ENCODE measurements around the gene LAMC3.
"Not testable (repeated sequence)": the region's sequence is repeated elsewhere in the genome, so short reads cannot be mapped to it uniquely, and the experiment has no call there.

LAMC3 gene

DNA sequence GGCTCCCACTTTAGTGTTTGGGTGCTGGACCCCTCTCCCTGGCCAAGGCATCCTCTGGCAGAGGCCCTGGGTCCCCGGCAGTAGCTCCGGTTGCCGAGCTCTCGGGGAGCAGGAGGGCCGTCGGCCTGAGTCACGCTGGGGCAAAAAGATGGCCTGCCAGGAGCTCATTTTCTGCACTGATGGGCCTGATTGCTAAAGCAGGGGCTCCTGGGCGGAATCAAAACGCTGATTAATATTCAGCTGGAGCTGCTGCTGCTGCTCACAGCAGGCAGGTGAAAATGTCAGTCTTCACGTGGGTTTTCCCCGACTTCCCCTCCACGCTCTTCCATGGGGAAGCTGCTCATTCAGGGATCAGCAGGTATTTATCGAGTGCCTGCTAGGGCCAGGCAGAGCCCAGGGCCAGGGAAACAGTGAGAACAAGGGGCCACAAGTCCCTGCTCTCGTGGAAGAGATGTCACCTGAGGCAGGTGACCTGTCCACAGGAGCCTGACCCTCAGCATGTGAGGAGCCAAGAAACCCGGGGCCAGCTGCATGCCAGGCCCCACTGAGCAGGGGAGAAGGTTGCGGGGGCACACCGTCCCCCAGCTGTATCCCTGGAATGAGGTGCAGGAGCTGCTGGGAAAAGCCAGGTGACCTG, 22.1 kb downstream of the LAMC3 start:
- DNase-seq = no peak

DNA sequence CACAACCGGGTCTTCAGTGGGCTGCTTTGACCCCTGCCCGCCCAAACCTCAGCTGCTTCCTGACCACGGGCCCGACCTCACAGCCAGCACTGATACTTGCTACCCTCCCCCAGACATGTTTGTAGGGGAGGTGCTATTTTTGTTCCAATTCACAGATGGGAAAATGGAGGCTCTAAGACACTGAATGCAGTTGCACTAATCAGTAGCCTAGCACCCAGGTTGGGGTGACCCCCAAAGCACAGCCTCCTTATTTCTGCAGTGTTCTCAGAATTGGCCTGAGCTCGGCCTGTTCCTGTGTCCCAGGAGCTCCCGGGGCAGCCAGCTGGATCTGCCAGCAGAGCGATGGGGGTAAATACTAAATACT, 22.6 kb downstream of the LAMC3 start:
- no peak for DNase-seq

DNA sequence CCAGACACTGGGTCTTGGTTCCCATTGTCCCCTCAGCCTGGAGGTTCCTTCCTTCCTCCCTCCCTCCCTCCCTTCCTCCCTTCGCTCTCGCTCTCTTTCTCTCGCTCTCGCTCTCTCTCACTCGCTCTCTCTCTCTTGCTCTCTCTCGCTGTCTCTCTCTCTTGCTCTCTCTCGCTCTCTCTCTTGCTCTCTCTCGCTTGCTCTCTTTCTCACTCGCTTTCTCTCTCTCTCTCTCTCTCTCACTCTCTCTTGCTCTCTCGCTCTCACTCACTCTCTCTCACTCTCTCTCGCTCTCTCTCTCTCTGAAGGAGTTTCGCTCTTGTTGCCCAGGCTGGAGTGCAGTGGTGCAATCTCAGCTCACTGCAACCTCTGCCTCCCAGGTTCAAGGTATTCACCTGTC, 23.4 kb downstream of the LAMC3 start:
- no peak for DNase-seq

DNA sequence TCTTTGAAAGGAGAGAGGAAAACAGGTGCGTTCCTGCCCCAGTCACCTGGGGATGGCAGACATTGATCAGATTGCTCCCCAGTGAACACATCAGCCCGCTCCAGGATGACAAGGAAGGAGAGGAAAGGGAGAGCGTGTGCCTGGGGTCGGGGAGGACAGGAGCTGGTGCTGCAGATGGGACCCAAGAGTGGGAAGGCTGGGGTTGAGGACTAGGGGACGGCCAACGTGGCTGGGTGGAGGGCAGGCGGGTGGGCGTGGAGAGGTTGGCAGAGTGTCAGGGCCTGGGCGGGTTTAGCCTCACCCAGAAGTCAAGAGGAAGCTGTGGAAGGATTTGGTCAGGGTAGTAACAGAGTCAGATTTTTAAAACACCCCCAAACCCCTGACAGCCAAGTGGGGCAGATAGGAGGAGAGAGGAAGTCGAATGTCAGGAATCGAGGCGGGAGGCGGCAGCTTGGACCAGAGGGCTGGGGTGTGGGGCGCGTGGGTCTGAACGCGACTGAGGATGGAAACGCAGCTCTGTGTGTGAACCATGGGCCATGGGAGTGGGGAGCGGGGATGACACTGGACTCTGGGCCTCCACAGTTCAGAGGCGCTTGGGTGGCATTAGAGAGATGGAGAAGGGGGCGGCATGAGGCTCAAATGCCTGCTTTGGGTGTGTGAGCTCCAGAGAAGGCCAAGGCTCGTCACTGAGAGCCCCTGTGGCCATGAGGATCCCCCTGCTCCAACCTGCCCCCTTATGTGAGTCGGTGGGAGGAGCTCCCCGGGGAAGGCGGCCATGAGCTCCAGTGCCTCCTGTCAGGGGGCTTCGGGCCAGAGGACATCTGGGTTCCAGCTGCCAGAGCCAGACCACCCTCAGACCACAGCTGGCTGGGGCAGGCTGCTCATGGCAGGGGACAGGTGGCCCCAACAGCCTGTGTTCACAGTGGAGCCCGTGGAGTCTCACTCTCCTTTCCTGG, 24.6 kb downstream of the LAMC3 start:
- DNase-seq = no peak

GRCh38 chr9:131034268-131034667, 25.3 kb downstream of the LAMC3 start:
- no peak for DNase-seq

GRCh38 chr9:131034749-131035148, 25.8 kb downstream of the LAMC3 start:
- DNase-seq = not testable (repeated sequence)

GRCh38 chr9:131035548-131035947, 26.6 kb downstream of the LAMC3 start:
- DNase-seq = no peak

DNA sequence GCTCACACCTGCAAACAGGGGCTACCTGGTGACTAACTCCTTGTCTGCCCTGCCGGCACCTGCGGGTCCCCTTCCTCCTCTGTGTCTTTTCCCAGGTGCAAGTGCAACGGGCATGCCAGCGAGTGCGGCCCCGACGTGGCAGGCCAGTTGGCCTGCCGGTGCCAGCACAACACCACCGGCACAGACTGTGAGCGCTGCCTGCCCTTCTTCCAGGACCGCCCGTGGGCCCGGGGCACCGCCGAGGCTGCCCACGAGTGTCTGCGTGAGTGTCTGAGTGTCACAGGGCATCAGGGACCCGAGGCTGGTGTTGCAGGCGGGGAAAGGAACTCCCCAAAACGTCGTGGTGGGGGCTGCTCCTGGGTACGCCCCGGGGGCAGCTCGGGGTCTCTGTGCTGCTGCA, 27.1 kb downstream of the LAMC3 start:
- no peak for DNase-seq

DNA sequence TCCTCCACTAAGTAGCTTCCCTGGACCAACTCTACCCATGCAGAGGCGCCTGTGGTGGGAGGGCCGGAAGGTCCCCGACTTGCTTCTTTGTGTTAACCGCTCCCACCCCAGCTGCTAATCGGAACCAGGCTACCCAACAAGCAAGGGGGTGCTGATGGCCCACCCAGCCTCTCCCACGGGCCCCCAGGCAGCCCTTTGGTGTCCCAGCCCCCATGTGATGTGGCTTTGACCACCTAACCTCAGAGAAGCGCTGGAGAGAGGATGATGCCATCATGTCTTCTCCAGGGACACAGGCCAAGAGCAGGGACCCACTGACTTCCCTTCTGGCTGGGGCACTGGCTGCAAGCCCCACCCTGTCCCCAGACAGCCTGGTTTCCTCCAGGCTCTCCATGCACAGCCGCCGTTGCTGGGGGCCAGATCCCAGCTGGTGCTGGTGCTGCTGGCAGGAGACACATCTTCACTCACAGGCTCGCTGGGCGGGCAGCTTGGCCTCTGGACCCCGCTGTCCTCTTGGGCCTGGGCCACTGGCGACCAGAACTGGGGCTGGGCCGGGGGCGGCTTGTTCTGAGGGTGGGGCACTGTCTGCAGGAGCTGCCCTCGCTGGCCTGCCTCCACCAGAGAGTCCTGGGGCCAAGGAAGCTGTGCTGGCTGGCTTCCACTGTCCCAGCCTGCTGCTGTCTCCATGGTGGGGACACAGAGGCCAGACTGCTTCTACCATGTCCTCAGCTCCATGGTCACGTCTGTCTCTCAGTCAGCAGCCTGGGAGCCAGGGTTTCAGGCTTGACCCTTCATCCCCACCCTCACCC, 27.8 kb downstream of the LAMC3 start:
- DNase-seq = no peak

- DNase-seq = no peak
These were observed 28.6 kb downstream of the LAMC3 start for GRCh38 chr9:131037335-131038255.

DNA sequence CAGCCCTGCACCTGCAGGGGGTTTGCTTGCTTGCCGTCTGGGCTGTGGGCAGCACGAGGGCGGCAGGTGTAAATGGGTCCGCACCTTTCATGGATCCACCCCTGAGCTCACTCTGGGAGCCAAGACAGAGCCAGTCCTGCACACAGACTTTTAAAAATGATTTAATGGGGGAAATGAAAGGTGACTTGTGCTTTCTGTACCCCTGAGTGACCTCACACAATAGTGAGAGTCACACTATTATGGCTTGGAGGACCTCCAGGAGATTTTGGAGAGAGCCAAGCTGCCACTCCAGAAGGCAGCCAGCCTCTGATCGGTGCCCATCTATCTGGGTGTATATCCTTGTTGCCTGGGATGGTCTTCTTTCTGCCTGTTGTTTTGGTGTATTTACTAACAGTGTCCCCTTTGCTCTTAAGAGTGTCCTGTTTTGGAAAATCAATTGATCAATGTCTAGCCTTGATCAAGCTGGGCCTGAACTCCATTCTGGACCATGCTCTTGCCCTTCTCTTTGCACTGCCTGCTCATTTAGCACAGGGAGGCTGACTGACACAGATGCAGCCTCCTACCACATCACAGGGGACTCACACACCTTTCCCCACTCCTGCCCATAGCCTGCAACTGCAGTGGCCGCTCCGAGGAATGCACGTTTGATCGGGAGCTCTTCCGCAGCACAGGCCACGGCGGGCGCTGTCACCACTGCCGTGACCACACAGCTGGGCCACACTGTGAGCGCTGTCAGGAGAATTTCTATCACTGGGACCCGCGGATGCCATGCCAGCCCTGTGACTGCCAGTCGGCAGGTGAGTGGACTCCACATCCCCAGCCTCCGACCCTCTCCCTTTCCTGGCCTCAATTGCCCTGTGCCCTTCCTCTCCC, 29.5 kb downstream of the LAMC3 start:
- no peak for DNase-seq

GRCh38 chr9:131039129-131039954, 30.4 kb downstream of the LAMC3 start:
- DNase-seq = no peak

DNA sequence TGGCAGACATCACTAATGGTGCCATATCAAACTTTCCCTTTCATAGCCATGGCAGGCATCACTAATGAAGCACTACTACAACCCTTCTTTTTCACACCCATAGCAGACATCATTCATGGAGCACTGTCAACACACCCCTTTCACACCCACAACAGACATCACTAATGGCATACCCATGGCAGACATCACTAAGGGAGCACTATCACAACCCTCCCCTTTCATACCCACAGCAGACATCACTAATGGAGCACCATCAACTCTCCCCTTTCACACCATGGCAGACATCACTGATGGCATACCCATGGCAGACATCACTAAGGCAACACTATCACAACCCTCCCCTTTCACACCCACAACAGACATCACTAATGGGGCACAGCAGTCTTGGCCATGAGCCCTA, 33.7 kb downstream of the LAMC3 start:
- no peak for DNase-seq

GRCh38 chr9:131043087-131043486, 34.1 kb downstream of the LAMC3 start:
- DNase-seq = no peak

DNA sequence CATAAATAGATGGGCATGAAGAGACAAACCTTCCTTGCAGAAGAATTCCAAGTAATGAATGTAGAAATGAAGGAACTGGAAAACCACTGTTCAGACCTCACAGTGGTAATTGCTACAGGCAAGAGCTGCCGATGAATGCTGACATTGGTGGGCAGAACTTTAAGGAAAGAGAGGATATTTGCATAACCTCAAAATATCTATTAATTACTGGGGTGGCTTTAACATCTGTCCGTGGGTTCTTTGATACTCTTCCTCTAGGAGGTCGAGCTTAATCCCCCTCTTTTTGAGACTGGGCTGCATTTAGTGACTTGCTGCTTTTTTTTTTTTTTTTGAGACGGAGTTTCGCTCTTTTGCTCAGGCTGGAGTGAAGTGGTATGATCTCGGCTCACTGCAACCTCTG, 34.7 kb downstream of the LAMC3 start:
- no peak for DNase-seq

- no peak for DNase-seq
These were observed 36.5 kb downstream of the LAMC3 start for GRCh38 chr9:131045300-131046092.

DNA sequence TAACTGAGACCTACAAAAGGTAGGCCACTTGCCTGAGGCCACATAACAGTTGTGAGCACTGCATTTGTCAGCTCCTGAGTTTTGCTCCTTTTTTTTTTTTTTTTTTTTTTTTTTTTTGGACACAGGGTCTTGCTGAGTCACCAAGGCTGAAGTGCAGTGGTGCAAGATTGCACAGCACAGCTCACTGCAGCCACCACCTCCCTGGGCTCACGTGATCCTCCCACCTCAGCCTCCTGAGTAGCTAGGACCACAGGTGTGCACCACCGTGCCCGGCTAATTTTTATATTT, 37.1 kb downstream of the LAMC3 start:
- DNase-seq = no peak

DNA sequence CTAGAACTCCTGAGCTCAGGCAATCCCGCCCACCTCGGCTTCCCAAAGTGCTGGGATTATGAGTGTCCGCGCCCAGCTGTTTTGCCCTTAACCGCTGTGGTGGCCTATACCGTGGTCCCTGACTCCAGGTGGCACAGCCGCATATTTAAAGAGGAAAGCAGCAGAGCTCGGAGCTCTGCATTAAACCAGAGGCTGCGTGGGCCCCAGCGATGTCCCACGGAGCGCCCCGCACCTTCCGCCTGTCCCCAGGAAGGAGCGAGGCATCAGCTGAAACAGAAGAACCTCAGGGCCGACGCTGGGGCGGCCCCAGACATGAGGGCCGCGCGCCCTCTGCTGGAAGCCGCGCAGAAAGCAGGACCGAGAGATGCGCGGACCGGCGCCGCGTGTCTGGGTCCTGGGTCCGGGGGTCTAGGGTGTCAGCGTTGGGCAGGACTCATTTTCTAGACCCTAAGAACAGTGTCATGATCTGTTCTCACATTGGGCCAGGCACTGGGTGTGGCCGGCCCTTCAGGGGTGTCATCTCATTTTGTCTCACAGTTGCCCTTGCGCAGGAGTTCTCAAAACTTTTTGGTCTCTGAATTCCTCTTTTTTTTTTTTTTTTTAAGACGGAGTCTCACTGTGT, 37.7 kb downstream of the LAMC3 start:
- peak; percentile 18 for DNase-seq

GRCh38 chr9:131048332-131048731, 39.4 kb downstream of the LAMC3 start:
- no peak for DNase-seq
